RWPE2 (cell line): ENCODE data around the gene TECPR1.
A peak's percentile ranks its signal among the peaks of the same experiment; 100 is the strongest.

Experiments used
- ATAC-seq: fragments of 200-7000 bp; cut with Tn5 transposase; 3 replicates; pipeline ENCODE4 v1.9.1; 2021; ENCODE audit warnings: low read depth
- DNase-seq: peaks from one replicate; pipeline ENCODE4 v3.0.0-alpha.2; 2020; ENCODE audit warnings: low spot score
- H3K27ac ChIP-seq: fragments of 450-650 bp; 2 replicates; pipeline ENCODE4 v1.5.1; 2017; ENCODE audit warnings: mild to moderate bottlenecking; ENCODE audit not compliant: poor library complexity, severe bottlenecking
- H3K27me3 ChIP-seq: fragments of 250-450 bp; sonication (Bioruptor Pico); 2 replicates; pipeline ENCODE4 v1.5.1; 2021; ENCODE audit warnings: mild to moderate bottlenecking, moderate library complexity; ENCODE audit not compliant: insufficient read depth, poor library complexity, severe bottlenecking
- H3K36me3 ChIP-seq: fragments of 250-450 bp; sonication (Bioruptor Pico); 2 replicates; pipeline ENCODE4 v1.5.1; 2020; ENCODE audit warnings: low read depth, mild to moderate bottlenecking, moderate library complexity
- H3K4me1 ChIP-seq: fragments of 250-450 bp; sonication (Bioruptor Pico); 2 replicates; pipeline ENCODE4 v1.5.1; 2021; ENCODE audit warnings: mild to moderate bottlenecking, moderate library complexity; ENCODE audit not compliant: insufficient read depth, poor library complexity, severe bottlenecking
- H3K4me3 ChIP-seq: fragments of 250-450 bp; sonication (Bioruptor Pico); 2 replicates; pipeline ENCODE4 v1.5.1; 2021; ENCODE audit warnings: mild to moderate bottlenecking, moderate library complexity; ENCODE audit not compliant: severe bottlenecking
- H3K9me3 ChIP-seq: fragments of 250-450 bp; sonication (Bioruptor Pico); 2 replicates; pipeline ENCODE4 v1.5.1; 2021; ENCODE audit warnings: mild to moderate bottlenecking, moderate library complexity; ENCODE audit not compliant: severe bottlenecking
- TF ChIP-seq, protein P1 (sequence below): fragments of 450-650 bp; IDR thresholded peaks from one replicate; pipeline ENCODE4 v1.5.1; 2017; ENCODE audit warnings: mild to moderate bottlenecking, moderate library complexity; ENCODE audit not compliant: poor library complexity, severe bottlenecking

TECPR1 gene

DNA sequence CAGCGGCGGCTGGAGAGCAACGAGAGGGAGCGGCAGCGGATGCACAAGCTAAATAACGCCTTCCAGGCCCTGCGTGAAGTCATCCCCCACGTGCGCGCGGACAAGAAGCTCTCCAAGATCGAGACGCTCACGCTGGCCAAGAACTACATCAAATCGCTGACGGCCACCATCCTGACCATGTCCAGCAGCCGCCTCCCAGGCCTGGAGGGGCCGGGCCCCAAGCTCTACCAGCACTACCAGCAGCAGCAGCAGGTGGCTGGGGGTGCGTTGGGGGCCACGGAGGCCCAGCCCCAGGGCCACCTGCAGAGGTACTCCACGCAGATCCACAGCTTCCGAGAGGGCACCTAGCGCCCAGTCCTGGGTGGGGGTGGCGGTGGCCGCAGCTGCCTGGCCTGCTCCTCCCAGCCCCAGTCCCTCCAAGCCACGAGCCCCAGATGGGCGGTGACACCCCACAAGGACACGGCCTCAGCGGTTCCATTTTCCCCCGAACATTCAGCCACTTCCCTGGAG lies 39.4 kb downstream of the TECPR1 start:
- Histone ChIP-seq H3K27me3 (no peaks in the 10 kb centered on the region), H3K4me1 (no peaks in the 10 kb centered on the region), H3K36me3 (no peaks in the 10 kb centered on the region), H3K4me3 (no peak overlapping the region), H3K27ac (no peak overlapping the region), H3K9me3 (no peaks in the 10 kb centered on the region)
- no peak for DNase-seq
- TF ChIP-seq, protein P1, sequence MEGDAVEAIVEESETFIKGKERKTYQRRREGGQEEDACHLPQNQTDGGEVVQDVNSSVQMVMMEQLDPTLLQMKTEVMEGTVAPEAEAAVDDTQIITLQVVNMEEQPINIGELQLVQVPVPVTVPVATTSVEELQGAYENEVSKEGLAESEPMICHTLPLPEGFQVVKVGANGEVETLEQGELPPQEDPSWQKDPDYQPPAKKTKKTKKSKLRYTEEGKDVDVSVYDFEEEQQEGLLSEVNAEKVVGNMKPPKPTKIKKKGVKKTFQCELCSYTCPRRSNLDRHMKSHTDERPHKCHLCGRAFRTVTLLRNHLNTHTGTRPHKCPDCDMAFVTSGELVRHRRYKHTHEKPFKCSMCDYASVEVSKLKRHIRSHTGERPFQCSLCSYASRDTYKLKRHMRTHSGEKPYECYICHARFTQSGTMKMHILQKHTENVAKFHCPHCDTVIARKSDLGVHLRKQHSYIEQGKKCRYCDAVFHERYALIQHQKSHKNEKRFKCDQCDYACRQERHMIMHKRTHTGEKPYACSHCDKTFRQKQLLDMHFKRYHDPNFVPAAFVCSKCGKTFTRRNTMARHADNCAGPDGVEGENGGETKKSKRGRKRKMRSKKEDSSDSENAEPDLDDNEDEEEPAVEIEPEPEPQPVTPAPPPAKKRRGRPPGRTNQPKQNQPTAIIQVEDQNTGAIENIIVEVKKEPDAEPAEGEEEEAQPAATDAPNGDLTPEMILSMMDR: no peak
- ATAC-seq: no peak

DNA sequence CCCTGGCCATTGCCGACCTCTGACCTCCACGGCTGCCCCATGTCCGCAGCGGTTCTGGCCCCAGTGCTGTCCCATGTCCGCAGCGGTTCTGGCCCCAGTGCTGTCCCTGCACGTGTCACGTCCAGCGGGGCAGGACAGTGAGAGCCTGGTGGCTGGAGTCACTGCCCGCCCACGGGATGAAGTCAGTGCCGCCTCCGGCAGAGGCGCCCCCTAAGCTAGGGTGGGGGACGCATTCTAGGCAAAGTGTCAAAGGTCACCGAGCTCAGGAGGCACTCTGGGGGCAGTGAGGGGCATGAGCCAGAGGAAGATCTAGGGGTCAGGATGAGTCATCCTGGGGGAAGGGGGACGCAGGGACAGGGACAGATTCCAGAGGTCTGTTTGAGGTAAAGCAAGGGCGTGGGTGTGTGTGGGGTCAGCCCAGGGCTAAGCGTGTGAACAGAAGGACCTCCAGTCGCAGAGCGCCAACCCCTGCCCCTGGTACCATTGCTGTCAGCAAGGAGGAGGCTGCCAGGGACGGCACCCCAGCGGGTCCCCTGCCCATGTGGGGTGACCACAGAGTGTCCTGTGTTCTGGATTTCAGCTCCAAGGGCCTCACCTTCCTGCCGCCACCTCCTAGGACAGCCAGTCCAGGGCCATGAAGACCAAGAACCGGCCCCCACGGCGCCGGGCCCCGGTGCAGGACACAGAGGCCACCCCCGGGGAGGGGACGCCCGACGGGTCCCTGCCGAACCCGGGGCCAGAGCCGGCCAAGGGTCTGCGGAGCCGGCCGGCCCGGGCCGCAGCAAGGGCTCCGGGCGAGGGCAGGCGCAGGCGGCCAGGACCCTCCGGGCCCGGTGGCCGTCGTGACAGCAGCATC lies 40.1 kb downstream of the TECPR1 start:
- DNase-seq (no peak), ATAC-seq (no peak)
- no peaks in the 10 kb centered on the region for H3K9me3 ChIP-seq
- H3K36me3 ChIP-seq: no peaks in the 10 kb centered on the region
- no peaks in the 10 kb centered on the region for H3K4me1 ChIP-seq
- H3K4me3 ChIP-seq: peak overlapping the region; percentile 26
- TF ChIP-seq, protein P1: no peak
- no peak overlapping the region for H3K27ac ChIP-seq
- no peaks in the 10 kb centered on the region for H3K27me3 ChIP-seq

- no peaks in the 10 kb centered on the region for H3K9me3 ChIP-seq
- H3K4me1 ChIP-seq: no peaks in the 10 kb centered on the region
- peak; percentile 65 for DNase-seq
- peak; percentile 55 for ATAC-seq
- no peaks in the 10 kb centered on the region for H3K27me3 ChIP-seq
- no peaks in the 10 kb centered on the region for H3K36me3 ChIP-seq
- TF ChIP-seq, protein P1: no peak
- peak within 1 kb of the TSS; percentile 26 for H3K4me3 ChIP-seq
- H3K27ac ChIP-seq: no peak within 1 kb of the TSS
Observed at GRCh38 chr7:98211221-98211675, 40.8 kb downstream of the TECPR1 start, which contains the start of gene BHLHA15. TSS of gene BHLHA15 (plus strand) at chr7:98211439. CDS start at chr7:98212310, 871 bp downstream.

- DNase-seq: no peak
- H3K4me3 ChIP-seq: no peak overlapping the region
Observed at GRCh38 chr7:98210513-98211220, 41.4 kb downstream of the TECPR1 start.

More at GRCh38 chr7:98210513-98211220, 41.4 kb downstream of the TECPR1 start:
- no peaks in the 10 kb centered on the region for H3K9me3 ChIP-seq
- TF ChIP-seq, protein P1: no peak
- no peak; the same call in 2 of the 3 replicates for ATAC-seq
- no peak overlapping the region for H3K27ac ChIP-seq
- no peaks in the 10 kb centered on the region for H3K4me1 ChIP-seq
- H3K27me3 ChIP-seq: no peaks in the 10 kb centered on the region
- H3K36me3 ChIP-seq: no peaks in the 10 kb centered on the region; the same call in 1 of the 2 replicates
